OCI-M2 (cell line): ENCODE measurements around the gene CUEDC1.
A peak's percentile ranks its signal among the peaks of the same experiment; 100 is the strongest.
"Not testable (repeated sequence)": the region's sequence is repeated elsewhere in the genome, so short reads cannot be mapped to it uniquely, and the experiment has no call there.

Source experiments
- DNase-seq: peaks from one replicate; lab custom pipeline; 2025; ENCODE audit not compliant: unreplicated experiment; lab: John Stamatoyannopoulos, UW

The CUEDC1 gene

GRCh38 chr17:57862694-57863667, 92.2 kb downstream of the CUEDC1 start:
- DNase-seq = no peak

- no peak for DNase-seq
Observed at GRCh38 chr17:57861790-57862693, 93.2 kb downstream of the CUEDC1 start.

DNA sequence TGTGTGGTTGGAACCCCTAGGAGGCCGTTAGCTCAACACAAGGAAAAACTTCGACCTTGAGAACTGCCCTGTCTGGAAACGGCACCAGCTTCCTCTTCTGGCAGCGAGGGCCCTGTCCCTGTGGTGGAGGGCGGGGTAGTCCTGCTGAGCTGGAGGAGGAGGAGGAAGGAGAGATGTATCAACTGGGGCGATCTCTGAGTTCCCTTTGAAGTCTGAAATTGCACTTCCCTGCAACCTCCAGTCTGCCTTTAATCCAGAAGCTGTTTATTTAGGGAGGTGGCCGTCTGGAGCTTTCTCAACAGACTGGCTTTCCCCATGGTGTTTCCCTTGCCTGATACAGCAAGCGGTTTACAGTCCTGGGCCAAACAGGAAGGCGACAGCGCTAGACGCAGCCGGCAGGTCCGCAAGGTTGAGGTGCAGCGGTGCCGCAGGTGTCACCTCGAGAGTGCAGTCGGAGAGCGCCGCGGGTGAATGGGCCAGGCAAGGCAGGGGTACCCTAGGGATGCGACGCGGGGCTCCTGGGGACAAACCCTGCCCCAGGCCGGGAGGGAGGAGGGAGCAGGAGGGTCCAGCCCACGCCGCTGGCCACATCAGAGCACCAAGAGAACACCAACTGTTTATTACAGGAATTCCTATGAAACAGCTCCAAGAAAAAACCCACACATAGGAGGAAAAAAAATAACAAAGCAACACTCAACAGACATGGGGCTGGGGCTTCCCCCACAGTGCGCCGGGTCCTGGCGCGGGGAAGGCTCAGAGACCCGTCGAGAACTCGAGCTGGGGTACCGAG, 94.0 kb downstream of the CUEDC1 start:
- DNase-seq = no peak

DNA sequence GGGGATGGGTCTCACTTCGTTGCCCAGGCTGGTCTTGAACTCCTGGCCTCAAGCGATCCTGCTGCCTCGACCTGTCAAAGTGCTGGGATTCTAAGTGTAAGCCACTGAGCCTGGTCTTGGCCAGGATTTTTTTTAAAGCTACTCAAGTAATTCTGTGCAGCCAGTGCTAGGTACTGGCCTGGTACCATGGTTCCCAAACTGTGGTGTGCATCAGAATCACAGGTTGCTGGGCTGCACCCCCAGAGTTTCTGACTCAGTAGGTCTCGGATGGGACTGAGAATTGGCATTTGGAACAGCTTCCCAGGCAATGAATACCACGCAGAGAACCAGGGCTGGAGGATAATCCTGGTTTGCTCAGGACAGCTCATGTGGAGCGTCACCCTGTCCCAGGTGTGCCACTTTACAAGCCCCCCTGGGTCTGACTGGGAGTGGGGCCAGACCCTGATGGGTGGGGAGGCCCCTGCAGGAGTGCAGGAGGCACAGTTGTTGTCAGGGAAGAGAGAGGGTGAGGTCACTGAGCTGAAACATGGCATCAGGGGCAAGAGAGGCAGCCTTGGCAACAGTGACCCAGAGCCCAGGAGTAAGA, 94.7 kb downstream of the CUEDC1 start:
- DNase-seq = no peak

GRCh38 chr17:57859601-57860413, 95.4 kb downstream of the CUEDC1 start:
- no peak for DNase-seq

- DNase-seq = no peak
Observed at GRCh38 chr17:57858838-57859237, 96.4 kb downstream of the CUEDC1 start.

DNA sequence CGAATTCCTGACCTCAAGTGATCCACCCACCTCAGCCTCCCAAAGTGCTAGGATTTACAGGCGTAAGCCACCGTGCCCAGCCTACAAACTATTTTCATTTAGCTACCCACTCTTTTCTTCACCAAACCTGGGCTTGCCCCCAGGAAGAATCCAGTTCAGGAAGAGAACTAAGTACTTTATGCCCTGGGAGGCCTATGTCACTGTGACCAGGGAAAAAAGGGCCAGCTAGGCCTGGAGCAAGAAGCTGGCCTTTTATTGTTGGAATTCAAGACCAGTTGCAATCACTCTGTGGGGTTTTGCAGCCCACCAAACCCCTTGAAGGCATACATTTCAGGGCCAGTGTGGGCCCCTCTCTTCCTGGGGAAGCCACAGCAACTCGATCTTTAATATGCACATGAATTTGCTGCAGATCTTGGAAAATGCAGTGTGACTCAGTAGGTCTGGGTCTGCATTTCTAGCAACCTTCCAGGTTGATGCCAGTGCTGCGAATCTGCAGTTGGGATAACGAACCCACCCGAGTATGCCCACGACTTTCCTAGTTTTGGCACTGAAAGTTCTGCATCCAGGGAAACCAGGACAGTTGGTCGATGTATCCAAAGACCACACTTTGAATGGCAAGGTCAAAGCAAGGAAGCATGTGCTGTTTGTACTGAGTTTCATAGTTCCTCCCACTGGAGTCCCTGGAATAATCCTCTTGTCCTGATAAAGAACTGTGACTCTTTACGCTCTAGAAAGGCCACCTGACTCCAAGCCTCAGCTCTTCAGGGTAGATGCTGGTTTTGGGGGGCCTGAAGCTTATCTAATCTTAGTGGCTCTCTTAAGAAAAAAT, 98.2 kb downstream of the CUEDC1 start:
- DNase-seq = no peak

DNA sequence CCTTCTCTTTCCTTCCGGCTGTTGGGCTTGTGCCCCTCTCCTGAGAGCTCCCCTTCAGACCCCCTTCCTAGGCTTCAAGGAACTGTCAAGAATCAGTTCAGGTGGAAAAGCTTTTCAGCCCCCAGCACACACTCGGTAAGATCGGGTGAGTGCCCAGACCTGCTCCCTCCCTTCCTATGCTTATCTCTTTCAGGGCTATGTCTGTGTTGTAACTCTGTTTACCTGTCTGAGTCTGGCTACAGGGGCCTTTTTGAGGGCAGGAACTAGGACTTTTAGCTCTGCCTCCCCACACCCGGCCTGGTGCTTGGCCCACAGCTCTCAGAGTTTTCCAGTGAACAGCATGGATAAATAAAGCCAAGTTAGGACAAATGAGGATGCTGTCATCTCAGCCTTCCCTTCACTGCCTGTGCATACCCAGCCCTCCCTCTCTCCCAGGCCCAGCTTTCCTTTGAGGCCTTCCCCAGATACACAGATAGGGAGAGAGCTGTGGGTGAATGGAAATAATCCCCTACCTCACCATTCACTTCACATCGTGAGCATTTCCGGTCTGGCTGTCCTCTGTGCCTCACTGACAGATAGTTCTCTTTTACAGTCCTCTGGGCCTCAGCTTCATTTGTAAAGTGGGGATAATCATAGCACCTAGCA, 99.7 kb downstream of the CUEDC1 start:
- DNase-seq = no peak

DNA sequence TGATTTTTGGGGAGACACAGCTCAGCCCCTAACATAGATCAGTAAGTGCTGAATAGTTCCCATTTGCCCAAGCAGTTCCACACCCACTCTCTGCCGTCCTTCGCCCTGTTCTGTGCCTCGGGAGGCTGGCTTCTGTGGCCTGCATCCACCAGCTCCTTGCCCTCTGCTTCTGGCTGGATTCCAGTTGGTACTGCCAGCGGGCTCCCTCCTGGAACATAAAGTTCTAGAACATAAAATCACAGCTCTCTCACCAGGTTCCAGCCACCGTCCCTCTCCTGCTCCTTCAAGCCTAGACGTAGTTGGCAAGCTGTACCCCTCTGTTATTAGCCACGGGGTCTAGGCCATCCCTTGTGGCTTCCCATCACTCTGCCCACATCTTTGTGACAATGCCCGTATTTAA, 101.5 kb downstream of the CUEDC1 start:
- DNase-seq = no peak

DNA sequence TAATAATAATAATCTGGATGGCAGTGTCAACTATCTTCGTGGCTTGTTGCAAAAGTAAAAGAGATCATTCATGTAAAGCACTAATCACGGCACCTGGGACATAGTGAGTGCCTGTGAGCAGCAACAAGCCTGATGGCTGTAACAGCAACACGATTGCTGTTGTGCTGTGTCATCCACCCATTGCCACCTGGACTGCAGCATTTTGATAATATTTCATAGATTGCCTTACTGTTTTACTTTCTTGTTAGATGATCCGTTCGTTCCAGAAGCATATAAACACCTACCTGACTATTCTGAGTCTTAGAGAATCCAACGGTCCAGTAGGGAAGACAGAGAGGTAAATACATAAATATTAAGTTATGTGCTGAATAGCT, 102.3 kb downstream of the CUEDC1 start:
- no peak for DNase-seq

- DNase-seq = no peak
Observed at GRCh38 chr17:57852092-57852954, 102.9 kb downstream of the CUEDC1 start.

GRCh38 chr17:57849874-57850754, 105.1 kb downstream of the CUEDC1 start, which contains the start of gene MRPS23:
Gene MRPS23 (minus strand): TSS chr17:57850044. CDS start chr17:57850010, 34 bp downstream.
- DNase-seq = peak; percentile 61

DNA sequence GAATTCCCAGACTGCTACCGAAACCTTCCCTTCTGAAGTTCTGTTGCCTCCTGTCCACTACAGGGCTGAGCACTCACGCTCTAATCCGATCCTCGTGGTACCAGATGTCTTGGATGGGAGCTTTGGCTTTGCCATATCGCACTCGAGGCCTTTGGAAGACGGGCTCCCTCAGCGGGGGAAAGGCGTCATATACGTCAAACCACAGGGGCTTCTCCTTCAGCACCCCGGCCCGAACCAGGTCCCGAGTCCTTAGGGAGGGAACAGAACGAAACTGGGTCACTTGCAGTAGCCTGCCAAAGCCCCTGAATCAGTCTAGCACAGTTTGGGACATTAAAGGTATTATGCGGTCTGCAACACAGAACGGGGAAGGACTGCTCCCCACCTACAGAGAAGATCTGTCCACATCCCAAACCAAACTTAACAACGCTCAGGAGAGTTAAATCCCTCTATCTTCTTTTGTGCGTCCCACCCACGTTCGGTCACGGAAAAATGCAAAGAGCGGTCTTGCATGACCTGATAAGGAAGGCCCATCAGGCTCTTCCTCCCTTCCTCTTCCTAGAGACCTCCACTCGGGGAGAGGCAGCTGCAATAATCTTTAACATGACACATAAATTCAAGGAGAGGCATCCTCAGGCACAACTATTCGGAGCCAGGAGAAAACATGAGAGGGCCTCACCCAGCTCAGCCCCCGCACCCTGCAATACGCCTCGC, 105.9 kb downstream of the CUEDC1 start:
- DNase-seq = no peak

DNA sequence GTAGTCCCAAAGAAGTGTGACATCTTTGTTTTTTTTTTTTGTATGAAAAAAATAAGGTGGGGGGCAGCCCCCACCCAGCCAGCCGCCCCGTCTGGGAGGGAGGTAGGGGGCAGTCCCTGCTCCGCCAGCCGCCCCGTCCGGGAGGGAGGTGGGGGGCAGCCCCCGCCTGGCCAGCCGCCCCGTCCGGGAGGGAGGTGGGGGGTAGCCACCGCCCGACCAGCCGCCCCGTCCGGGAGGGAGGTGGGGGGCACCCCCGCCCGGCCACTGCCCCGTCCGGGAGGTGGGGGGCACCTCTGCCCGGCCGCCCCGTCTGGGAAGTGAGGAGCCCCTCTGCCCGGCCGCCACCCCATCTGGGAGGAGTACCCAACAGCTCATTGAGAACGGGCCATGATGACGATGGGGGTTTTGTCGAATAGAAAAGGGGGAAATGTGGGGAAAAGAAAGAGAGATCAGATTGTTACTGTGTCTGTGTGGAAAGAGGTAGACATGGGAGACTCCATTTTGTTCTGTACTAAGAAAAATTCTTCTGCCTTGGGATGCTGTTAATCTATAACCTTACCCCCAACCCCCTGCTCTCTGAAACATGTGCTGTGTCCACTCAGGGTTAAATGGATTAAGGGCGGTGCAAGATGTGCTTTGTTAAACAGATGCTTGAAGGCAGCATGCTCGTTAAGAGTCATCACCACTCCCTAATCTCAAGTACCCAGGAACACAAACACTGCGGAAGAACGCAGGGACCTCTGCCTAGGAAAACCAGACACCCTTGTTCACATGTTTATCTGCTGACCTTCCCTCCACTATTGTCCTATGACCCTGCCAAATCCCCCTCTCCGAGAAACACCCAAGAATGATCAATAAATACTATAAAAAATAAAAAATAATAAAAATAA, 108.9 kb downstream of the CUEDC1 start:
- not testable (repeated sequence) for DNase-seq

DNA sequence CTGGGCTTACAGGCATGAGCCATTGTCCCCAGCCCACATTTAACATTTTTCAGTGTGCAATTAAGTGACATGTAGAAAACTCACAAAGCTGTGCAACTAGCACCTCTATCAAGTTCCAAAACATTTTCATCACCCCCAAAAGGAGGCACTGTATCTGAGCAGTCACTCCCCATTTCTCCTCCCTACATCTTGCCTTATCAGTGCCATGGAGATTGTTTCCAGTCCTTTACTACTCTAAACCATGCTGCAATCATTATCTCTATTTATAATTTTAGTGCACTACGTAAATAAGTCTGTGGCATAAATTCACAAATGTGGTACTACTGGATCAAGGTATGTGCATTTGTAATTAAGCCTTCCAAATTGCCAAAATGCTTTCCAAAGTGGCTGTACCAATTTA, 112.9 kb downstream of the CUEDC1 start:
- no peak for DNase-seq
